Testis (tissue), 3 donors: ENCODE results near the gene HBS1L. TPM values are rescaled to one million over a fixed set of nuclear protein-coding genes. Genes with fewer than 3 reads are reported as not detected.

Source experiments
- DNase-seq: peaks from one replicate; pipeline ENCODE4 v3.0.0-alpha.2; 2019
- H3K27ac ChIP-seq, 2 donors: fragments of 200-600 bp; sonication (generic); one replicate each; pipeline ENCODE4 v1.5.1; 2019
- H3K27me3 ChIP-seq: fragments of 200-600 bp; sonication (generic); one replicate; pipeline ENCODE4 v1.5.1; 2019
- H3K36me3 ChIP-seq: fragments of 200-600 bp; sonication (generic); one replicate; pipeline ENCODE4 v1.5.1; 2017; ENCODE audit warnings: low read depth; ENCODE audit errors: missing control alignments
- H3K4me1 ChIP-seq: fragments of 200-600 bp; sonication (generic); one replicate; pipeline ENCODE4 v1.5.1; 2019
- H3K4me3 ChIP-seq, 2 donors: fragments of 200-600 bp; sonication (generic); one replicate each; pipeline ENCODE4 v1.5.1; 2017 to 2019
- H3K9me3 ChIP-seq: fragments of 200-600 bp; sonication (generic); one replicate; pipeline ENCODE4 v1.5.1; 2017
- POLR2A ChIP-seq: fragments of 450-650 bp; IDR thresholded peaks from one replicate; pipeline ENCODE4 v1.6.1; 2017; ENCODE audit warnings: antibody characterized with exemption, mild to moderate bottlenecking, moderate library complexity
- WGBS, 2 donors: methylation state at CpG; one replicate each; pipeline ENCODE4 v1.1.5; 2018; 5-methylcytosine and 5-hydroxymethylcytosine counted together
- intact Hi-C: fragments of 100-400 bp; cut with DNase I; formaldehyde crosslinking; loops from one replicate; pipeline ENCODE4 v1.15.1; 2023; ENCODE audit warnings: low total_unique reads
- polyA plus RNA-seq: library from polyadenylated mRNA; stranded (reverse); fragments of 350-450 nt; fragmentation: Illumina TruSeq; extraction: RNeasy Lipid Tissue Mini Kit (QIAGEN cat#74804); gene quantifications from one replicate; pipeline ENCODE4 v1.2.3, GENCODE V29; 2014; ENCODE audit warnings: low read depth, low replicate concordance; ENCODE audit not compliant: insufficient read depth
- total RNA-seq, 2 donors: library from RNA; depleted of rRNA; stranded (reverse); fragments of >200 nt; gene quantifications; one replicate each; pipeline ENCODE4 v1.2.3, GENCODE V29; 2016
- TF ChIP-seq, protein P1 (sequence below), 3 experiments: fragments of 450-650 bp in 2 of 3; fragments of 200-600 bp in 1 of 3; sonication (generic) in 1 of 3; IDR thresholded peaks; one replicate each; pipeline ENCODE4 v1.5.1; 2016 to 2019; ENCODE audit warnings: antibody characterized with exemption in 3 of 3, mild to moderate bottlenecking in 2 of 3, moderate library complexity in 1 of 3

HBS1L gene
- total and polyA plus RNA-seq, 3 donors from 2014 or later = 41.1 to 54.9 (median 51.8) TPM

DNA sequence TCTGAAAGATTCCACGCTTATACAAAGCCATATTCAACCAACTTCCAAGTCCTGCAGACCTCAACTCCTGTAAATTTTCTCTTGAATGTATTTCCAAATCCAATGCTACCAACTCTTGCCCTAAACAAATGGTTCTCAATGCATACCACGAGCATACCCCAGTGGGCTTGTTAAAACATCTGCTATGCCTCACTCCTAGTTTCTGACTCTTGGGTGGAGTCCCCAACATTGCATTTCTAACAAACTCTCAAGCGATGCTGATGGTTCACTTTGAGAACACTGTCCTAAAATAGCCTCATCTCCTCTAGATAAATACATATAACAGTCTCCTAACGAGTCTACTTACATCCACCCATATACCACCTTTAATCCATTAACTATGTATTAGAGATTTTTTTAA, 7.3 kb downstream of the HBS1L start:
- Histone ChIP-seq H3K36me3 (no peaks in the 10 kb centered on the region), H3K9me3 (no peaks in the 10 kb centered on the region), H3K4me3 (no peak overlapping the region), H3K27me3 (no peaks in the 10 kb centered on the region), H3K27ac (no peak overlapping the region), H3K4me1 (no peaks in the 10 kb centered on the region)
- no peak for DNase-seq
- TF ChIP-seq POLR2A = no peak
- TF ChIP-seq, protein P1, sequence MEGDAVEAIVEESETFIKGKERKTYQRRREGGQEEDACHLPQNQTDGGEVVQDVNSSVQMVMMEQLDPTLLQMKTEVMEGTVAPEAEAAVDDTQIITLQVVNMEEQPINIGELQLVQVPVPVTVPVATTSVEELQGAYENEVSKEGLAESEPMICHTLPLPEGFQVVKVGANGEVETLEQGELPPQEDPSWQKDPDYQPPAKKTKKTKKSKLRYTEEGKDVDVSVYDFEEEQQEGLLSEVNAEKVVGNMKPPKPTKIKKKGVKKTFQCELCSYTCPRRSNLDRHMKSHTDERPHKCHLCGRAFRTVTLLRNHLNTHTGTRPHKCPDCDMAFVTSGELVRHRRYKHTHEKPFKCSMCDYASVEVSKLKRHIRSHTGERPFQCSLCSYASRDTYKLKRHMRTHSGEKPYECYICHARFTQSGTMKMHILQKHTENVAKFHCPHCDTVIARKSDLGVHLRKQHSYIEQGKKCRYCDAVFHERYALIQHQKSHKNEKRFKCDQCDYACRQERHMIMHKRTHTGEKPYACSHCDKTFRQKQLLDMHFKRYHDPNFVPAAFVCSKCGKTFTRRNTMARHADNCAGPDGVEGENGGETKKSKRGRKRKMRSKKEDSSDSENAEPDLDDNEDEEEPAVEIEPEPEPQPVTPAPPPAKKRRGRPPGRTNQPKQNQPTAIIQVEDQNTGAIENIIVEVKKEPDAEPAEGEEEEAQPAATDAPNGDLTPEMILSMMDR (IDR thresholded peaks at IDR 0.05) = no peak
- 90% methylated on average over 4 of the region's 4 CpGs for WGBS, 2 donors
- intact Hi-C loops = no loop called here

- Histone ChIP-seq H3K36me3 (no peaks in the 10 kb centered on the region), H3K4me3 (no peak overlapping the region), H3K9me3 (no peaks in the 10 kb centered on the region), H3K4me1 (no peaks in the 10 kb centered on the region), H3K27ac (no peak overlapping the region), H3K27me3 (no peaks in the 10 kb centered on the region)
- WGBS, 2 donors = 75 to 77% methylated on average over 2 of the region's 2 CpGs
- intact Hi-C loops = no loop called here
- no peak for DNase-seq
- TF ChIP-seq, protein P1 (IDR thresholded peaks at IDR 0.05) = no peak
- TF ChIP-seq POLR2A = no peak
Observed at GRCh38 chr6:135046912-135047311, 7.7 kb downstream of the HBS1L start.

- Histone ChIP-seq H3K4me1 (no peaks in the 10 kb centered on the region), H3K27me3 (no peaks in the 10 kb centered on the region), H3K9me3 (no peaks in the 10 kb centered on the region), H3K27ac (no peak overlapping the region), H3K36me3 (no peaks in the 10 kb centered on the region), H3K4me3 (no peak overlapping the region)
- TF ChIP-seq, protein P1 (IDR thresholded peaks at IDR 0.05) = no peak
- TF ChIP-seq POLR2A = no peak
- intact Hi-C loops = no loop called here
- WGBS, 2 donors = 57 to 62% methylated on average over 3 of the region's 3 CpGs
- no peak for DNase-seq
Observed at GRCh38 chr6:135044639-135045038, 10.0 kb downstream of the HBS1L start.

- no peak overlapping the region for H3K27ac ChIP-seq
- 70 to 81% methylated on average over 2 of the region's 2 CpGs for WGBS, 2 donors
- intact Hi-C loops = no loop called here
- TF ChIP-seq, protein P1 (IDR thresholded peaks at IDR 0.05) = no peak
- TF ChIP-seq POLR2A = no peak
- no peaks in the 10 kb centered on the region for H3K36me3 ChIP-seq
- no peaks in the 10 kb centered on the region for H3K4me1 ChIP-seq
- H3K9me3 ChIP-seq = no peaks in the 10 kb centered on the region
- no peaks in the 10 kb centered on the region for H3K27me3 ChIP-seq
- H3K4me3 ChIP-seq = no peak overlapping the region
- no peak for DNase-seq
Observed at GRCh38 chr6:135043846-135044245, 10.8 kb downstream of the HBS1L start.

DNA sequence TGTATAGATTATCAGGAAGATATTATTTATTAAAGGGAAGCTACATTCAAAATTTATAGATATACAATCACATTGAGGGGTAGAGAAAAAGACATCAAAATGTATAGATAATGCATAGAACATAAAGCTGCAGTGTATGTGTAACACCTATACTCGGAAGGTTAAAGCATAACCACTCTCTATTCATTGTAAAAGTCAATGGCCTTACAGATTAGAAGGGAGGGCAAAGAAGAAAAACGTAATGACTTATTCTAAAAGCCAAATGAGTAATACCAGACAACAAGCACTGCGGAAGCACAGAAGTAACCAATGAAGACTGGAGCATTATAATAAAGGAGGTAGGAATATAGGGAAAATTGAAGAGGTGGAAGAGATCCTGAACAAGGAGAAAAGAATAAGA, 11.3 kb downstream of the HBS1L start:
- TF ChIP-seq, protein P1 (IDR thresholded peaks at IDR 0.05) = no peak
- no peak for TF ChIP-seq POLR2A
- Histone ChIP-seq H3K4me1 (no peaks in the 10 kb centered on the region), H3K9me3 (no peaks in the 10 kb centered on the region), H3K27me3 (no peaks in the 10 kb centered on the region), H3K27ac (no peak overlapping the region), H3K36me3 (no peaks in the 10 kb centered on the region), H3K4me3 (no peak overlapping the region)
- DNase-seq = no peak
- WGBS, 2 donors = 84% methylated on average over 3 of the region's 3 CpGs
- intact Hi-C loops = no loop called here
